ENCODE measurements around the gene GPHN.
A peak's percentile ranks its signal among the peaks of the same experiment; 100 is the strongest.
"Not testable (repeated sequence)": the region's sequence is repeated elsewhere in the genome, so short reads cannot be mapped to it uniquely, and the experiment has no call there.

GPHN gene

DNA sequence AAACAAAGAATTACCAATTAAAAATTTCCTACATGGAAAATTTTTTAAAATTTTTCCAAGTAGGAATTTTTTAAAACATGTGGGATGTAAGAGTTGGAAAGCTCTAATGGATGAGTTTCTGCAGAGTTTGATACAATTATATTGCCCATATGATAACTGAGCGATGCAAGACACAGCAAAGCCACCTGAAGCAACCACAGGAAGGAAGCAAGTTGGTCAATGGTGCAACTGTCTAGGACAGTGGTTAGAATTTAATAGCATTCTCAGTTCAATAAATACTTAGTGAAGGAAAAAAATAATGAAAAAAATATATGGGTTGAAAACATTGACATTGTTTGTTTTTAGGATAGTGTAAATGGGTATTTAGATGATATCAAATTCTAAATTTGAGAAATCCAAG, 502.7 kb downstream of the GPHN start:
- DNase-seq (ENCODE audit: insufficient read length, low spot score), result no peak
- no peak for FAIRE-seq

DNA sequence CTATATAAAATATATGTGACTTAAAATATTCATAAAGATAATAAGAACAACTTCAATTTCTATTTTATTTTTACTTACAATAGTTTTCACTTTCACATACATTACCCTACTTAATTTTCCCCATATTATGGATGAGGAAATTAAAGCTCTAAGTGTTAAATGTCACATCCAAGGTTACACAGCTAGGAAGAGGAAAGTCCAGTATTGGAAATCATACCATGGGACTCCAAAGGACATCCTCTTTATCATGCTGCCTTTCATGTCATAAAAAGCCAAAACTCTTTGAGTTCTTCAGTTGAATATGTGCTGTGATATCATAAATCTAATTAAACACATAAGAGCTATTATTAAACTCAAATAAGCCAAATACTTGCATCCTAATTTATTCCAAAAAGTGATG, 508.9 kb downstream of the GPHN start:
- FAIRE-seq (peak; percentile 58), DNase-seq (ENCODE audit: insufficient read length, low spot score) (no peak)

DNA sequence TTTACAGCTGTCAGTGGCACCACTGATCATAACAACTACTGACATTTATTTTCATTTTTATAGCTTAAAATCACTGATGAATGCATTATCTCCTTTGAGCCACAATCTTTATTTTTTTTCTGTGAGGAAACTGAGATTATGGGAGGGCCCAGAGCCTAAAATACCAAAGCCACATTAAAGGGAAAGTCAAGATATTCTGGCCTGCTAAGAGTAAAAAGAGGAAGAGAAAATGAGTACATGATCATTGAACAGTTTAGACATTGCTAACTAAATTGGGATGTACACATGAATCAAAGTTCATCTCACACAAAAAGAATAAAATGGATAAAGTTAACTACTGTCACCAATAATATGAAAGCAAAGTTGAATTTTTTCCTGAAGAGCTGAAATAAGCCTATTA, 510.8 kb downstream of the GPHN start:
- peak; percentile 59 for FAIRE-seq
- no peak for DNase-seq (ENCODE audit: insufficient read length, low spot score)

DNA sequence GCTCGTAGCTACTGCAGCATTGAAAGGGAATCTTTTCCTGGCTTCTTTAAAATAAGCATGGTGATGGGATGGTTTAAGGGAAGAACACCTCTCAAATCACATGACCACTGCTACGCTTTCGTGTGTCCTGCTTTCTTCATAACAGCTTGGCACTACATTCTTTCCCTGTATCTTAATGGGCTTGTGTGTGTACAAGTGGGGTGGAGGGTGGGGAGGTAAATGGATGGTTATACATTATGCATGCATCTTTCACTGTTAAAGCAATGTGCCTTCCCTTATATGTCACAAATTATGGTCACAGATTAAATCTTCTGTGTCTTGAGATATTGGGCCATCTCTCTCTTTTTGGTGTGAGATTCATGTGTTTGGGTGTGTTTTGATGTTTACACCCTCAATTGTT, 511.8 kb downstream of the GPHN start:
- FAIRE-seq (no peak), DNase-seq (ENCODE audit: insufficient read length, low spot score) (no peak)

DNA sequence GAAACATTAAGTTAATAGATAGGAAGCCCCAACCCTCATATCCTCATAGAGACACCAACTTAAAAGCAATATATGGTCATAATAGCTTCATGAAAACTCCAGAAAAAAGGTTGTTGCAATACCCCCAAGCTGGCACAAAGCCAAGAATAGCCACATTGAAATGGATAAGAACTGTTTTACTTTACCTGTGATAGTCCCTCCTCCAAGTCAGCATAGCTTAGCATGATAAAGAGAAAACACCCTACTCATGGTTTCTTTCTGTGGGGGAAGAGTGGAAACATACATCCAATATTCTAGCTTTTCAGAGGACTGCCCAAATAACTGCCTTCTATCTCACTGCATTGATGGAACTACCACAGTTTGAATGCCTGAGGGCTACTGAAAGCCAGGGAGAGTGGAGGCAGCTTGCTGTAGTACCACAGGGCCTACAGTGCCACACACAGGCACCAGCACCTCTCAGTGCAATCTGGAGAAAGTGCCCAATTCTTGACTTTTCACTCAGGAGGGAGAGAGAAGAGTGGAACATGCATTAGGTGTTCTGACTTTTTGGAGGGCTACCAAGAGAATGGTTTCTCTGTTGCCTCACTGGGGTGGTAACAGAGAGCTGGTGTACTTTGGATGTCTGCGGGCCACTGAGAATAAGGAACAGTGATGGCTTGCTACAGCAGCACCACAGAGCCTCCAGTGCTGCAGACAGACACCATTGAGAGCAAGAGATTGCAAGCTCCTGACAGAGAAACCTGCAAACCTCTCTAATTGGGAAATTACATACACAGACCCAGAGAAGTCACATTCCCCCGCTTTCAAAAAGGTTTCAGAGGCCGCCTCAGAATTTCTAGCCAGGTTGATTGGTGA, 524.2 kb downstream of the GPHN start:
- FAIRE-seq (no peak), DNase-seq (ENCODE audit: insufficient read length, low spot score) (no peak)

DNA sequence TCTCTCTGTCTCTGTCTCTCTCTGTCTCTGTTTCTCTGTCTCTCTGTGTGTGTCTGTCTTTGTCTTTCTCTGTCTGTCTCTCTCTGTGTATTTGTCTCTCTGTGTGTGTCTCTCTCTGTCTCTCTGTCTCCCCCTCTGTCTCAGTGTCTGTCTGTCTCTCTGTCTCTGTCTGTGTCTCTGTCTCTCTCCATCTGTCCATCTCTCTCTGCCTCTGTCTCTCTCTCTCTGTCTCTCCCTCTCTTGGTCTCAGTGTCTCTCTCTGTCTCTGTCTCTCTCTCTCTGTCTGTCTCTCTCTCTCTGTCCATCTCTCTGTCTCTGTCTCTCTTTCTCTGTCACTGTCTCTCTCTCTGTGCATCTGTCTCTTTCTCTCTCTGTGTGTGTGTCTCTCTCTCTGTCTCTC, 537.5 kb downstream of the GPHN start:
- FAIRE-seq (no peak), DNase-seq (ENCODE audit: insufficient read length, low spot score) (no peak)

DNA sequence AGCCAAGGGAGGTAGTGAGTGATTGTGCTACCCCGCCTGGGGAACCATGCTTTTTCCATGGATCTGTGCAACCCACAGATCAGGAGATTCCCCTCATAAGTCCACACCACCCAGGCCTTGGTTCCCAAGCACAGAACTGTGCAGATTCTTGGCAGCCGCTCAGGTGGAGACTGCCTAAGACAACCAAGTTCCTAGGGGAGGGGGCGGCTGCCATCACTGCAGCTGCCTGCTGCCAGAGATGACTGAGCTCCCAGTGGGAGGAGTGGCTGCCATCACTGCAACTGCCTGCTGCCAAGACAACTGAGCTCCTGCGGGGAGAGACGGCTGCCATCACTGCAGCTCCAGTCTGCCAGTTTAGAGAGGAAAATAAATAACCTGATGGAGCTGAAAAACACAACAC, 542.9 kb downstream of the GPHN start:
- no peak for FAIRE-seq

DNA sequence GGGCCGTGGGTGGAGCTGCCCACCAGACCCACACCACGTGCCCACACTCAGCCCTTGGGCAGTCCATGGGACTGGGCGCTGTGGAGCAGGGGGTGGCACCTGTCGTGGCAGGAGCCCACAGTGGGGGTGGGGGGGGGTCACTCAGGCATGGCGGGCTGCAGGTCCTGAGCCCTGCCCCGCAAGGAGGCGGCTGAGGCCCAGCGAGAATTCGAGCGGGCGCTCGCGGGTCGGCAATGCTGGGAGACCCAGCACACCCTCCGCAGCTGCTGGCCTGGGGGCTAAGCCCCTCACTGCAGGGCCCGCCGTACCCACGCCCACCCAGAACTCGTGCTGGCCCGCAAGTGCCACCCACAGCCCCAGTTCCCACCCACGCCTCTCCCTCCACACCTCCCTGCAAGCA, 548.7 kb downstream of the GPHN start:
- FAIRE-seq, result no peak
- DNase-seq (ENCODE audit: insufficient read length, low spot score), result no peak

More for the DNA sequence above, 542.9 kb downstream of the GPHN start:
- no peak for DNase-seq (ENCODE audit: insufficient read length, low spot score)

DNA sequence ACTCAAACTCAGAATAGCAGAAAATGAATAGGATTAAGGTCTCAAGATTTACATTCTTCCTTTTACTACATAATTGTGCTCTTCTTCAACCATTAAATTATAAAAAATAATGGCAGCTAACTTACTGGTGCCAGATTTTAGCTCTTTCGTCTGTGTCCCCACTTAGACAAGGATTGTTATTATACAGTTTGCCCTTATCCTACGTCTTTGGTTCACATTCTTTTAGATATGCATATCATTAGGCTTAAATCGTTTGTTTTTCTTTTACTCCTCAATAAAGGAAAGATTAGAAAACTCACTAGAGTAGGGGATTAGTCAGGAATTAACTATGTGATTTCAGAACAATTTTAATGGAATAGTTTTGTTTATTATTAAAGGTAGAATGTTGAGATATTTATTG, 551.6 kb downstream of the GPHN start:
- FAIRE-seq, result no peak
- no peak for DNase-seq (ENCODE audit: insufficient read length, low spot score)

DNA sequence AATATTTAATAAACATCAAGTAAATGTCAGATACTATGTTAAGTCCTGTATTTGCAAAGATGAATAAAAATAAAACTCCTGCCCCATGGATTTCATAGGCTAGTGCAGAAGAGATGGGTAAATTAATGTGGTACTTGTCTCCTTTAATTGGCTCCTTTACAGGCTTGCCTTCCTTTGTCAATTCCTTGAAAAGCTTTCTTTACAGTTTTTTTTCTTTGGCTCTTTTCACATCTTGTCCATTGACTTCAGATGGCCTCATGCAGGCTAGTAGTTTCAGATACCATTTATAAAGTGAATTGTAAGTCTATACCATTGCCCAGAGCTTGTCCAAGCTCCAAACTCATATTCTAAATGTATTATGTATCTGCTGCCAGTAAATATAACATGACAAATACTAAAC, 552.6 kb downstream of the GPHN start:
- DNase-seq (ENCODE audit: insufficient read length, low spot score) (no peak), FAIRE-seq (no peak)

DNA sequence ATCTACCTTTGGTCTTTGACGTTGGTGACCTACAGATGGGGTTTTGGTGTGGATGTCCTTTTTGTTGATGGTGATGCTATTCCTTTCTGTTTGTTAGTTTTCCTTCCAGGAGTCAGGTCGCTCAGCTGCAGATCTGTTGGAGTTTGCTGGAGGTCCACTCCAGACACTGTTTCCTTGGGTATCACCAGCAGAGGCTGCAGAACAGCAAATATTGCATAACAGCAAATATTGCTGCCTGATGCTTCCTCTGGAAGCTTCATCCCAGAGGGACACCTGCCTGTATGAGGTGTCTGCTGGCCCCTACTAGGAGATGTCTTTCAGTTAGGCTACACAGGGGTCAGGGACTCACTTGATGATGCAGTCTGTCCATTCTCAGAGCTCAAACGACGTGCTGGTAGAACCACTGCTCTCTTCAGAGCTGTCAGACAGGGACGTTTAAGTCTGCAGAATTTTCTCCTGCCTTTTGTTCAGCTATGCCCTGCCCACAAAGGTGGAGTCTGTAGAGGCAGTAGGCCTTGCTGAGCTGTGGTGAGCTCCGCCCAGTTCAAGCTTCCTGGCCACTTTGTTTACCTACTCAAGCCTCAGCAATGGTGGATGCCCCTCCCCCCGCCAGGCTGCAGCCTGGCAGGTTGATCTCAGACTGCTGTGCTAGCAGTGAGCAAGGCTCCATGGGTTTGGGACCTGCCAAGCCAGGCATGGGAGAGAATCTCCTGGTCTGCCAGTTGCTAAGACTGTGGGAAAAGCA, 559.3 kb downstream of the GPHN start:
- DNase-seq (ENCODE audit: insufficient read length, low spot score), result not testable (repeated sequence)

DNA sequence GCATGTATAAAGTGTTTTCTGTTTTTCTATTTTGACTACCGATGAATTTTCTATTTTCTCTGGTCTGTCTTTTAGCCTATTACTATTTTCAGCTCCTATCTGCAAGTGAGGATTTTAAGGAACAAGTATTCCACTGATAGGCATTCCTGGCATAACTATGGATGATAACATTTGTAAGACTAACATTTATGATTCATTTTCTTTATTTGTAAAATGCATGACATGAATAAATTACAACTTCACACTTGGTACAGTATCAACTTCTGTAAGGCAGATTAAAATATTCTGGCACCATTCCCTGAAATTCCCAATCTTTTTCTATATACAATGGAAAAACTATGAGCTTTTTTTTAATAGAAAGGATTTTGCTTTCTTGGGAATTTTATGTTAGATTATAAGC, 560.3 kb downstream of the GPHN start:
- FAIRE-seq (no peak), DNase-seq (ENCODE audit: insufficient read length, low spot score) (no peak)

More for the DNA sequence above, 559.3 kb downstream of the GPHN start:
- not testable (repeated sequence) for FAIRE-seq

DNA sequence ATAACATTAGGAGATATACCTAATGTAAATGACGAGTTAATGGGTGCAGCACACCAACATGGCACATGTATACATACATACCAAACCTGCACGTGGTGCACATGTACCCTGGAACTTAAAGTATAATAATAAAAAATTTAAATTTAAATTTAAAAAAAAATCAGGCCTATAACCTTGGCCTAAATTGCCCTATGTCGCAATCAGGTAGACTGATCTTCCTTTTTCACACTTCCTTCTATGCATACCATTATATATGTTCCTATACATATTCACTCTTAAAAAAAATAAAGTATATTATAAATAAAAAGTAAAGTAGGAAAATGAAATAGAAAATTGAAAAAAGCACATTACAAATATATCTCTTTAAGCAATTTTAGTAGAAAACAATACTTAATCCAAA, 563.6 kb downstream of the GPHN start:
- DNase-seq (ENCODE audit: insufficient read length, low spot score) (no peak), FAIRE-seq (no peak)

DNA sequence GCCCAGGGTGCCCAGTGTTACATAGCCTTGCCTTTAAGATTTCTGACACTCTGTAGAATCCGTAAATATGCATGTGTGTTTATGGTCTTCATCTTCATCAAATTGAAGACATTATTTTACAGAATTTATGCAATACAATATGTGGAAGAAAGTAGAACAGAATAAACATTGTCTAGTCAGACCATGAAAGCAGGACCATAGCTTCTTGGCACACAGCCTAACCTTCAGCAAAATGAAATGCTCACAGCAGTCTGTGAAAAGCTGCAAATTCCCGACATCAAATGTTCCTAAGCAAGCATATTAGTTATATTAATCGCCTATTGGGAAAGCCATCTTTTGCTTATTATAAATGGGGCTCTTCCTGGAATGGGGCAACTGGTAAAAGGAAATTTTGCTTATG, 570.0 kb downstream of the GPHN start:
- DNase-seq (ENCODE audit: insufficient read length, low spot score) (no peak), FAIRE-seq (no peak)

DNA sequence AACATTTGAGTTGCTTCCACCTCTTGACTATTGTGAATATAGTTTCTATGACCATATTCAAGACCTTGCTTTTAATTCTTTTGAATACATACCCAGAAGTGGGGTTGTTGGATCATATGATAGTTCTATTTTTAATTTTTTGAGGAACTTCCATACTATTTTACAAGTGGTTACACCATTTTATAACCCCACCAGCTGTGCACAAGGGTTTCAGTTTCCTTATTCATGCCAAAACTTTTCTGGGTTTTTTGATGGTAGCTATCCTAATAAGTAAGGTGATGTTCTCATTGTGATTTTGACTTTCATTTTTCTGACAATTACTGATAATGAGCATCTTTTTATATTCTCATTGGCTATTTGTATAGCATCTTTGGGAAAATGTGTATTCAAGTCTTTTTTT, 571.9 kb downstream of the GPHN start:
- FAIRE-seq, result no peak

DNA sequence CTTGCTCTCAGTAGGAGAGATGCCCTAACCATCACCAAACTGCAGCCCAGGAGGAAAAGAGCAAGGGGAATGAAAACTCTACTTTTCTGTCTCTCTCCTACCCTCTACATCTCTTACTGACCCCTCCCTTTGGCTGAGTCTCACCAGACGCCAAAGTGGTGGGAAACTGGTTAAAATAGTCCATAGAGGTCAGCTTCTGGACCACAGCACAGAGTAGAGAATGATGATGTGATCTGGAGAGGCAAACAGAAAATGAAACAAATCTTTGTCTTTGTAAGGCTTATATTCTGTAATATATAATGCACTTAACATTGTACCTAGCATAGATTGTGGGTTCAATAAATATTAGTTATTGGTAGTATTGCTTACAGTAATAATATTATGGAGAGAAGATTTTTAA, 600.3 kb downstream of the GPHN start:
- FAIRE-seq (no peak), DNase-seq (ENCODE audit: insufficient read length, low spot score) (no peak)

More for the DNA sequence above, 571.9 kb downstream of the GPHN start:
- no peak for DNase-seq (ENCODE audit: insufficient read length, low spot score)

DNA sequence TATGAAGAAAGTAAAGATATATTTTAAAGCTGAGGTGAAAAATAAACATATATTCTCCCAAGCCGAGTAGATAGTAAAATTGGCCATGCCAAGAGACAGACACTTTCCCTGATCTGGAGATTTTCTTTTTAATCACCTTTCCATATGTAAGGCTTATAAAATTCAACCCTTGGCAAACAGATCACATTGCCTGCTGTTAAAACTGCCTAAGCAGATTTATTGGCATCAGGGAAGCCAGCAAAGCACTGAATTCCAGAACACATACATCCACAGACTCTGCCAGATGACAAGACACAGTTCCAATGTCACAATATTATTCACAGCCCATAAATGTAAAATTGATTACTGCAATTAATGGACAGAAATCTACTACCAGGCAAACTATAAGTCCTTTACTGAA, 603.1 kb downstream of the GPHN start:
- no peak for FAIRE-seq
- DNase-seq (ENCODE audit: insufficient read length, low spot score), result no peak

DNA sequence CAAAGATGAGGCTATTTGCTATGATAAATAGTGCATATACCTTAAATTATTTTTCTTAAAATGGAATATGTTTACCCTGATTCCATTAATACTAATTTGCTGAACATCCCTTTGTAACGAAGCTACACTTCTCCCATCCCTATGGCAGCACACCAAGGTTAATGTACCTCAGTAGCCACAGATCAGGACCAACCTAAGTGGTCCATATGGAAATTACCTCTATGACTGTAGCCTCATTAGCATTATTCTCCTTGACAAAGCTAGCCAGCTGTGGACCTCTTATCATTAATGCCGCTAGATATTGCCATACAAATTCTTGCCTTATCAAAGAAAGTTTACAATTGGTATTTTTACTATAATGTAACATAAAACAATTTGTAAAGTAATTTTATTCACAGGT, 604.4 kb downstream of the GPHN start:
- FAIRE-seq (no peak), DNase-seq (ENCODE audit: insufficient read length, low spot score) (no peak)

DNA sequence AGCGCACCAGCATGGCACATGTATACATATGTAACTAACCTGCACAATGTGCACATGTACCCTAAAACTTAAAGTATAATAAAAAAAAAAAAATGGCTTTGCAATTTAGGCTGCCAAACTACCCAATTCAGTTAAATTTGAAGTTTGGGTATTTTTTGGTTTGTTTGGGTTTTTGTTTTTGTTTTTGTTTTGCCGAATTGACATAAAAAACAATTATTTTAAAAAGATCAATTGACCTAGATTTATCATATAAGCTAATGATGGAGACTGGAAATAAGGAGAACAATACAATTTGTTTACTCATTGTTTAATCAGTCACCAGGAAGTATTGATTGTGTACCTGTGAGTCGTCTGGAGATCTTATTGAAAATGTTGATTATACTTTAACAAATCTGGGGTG, 619.2 kb downstream of the GPHN start:
- DNase-seq (ENCODE audit: insufficient read length, low spot score), result no peak
- no peak for FAIRE-seq

DNA sequence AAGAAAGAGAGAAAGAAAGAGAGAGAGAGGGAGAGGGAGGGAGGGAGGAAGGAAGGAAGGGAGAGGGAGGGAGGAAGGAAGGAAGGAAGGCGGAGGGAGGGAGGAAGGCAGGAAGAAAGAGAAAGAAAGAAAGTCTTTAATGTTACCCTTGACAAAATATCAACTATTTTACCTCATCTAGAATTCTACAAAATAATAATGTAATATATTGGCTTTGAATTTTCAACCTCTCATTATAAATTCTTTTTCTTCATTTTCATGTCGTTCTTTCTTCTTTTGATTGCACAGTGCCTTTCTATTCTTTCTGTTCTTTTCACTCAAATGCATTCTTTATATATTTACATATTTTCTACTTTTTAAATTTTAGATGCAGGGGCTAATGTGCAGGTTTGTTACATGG, 621.8 kb downstream of the GPHN start:
- FAIRE-seq, result no peak
- no peak for DNase-seq (ENCODE audit: insufficient read length, low spot score)

DNA sequence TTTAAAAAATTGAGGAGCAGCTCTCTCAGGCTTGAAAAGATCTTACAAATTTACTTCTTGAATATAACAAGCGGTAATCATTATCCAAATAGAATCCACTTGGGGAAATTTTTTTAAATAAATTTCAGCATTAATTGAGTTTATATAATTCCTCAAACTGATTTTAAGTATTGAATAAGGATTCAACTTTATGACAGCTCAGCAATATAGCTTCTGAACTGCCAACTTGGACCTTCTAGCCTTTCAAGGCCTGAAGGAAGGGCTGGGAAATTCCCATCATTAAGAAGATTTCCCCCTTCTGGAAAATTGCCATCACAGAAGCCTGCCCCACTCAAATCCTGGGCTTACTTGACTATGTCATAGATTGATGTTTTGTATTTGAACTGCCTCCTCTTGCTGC, 623.7 kb downstream of the GPHN start:
- no peak for FAIRE-seq
- no peak for DNase-seq (ENCODE audit: insufficient read length, low spot score)

DNA sequence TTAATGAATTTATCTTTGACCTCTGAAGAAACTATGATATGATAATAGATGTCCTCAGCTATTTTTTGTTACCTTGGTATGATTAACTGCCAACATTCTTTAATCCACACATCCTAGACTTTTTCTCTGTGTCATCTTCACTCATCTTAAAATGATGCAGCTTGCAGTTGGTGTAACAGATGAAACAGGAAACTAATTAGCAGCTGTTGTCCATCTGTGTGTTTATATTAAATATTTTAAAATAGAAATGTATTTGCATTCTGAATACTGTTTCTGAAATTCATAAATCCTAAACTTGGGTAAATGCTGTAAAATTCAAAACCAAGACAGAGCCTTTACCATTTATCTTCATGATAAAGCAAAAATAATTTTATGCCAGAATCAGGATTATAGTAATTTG, 625.2 kb downstream of the GPHN start:
- peak; percentile 4 for FAIRE-seq
- DNase-seq (ENCODE audit: insufficient read length, low spot score), result no peak
